ENCODE measurements around the gene GSX2. TPM values are rescaled to one million over a fixed set of nuclear protein-coding genes. Genes with fewer than 3 reads are reported as not detected.

GSX2 gene
- total and polyA plus RNA-seq, 2 of the 13 experiments (the other 11 are each of a cell fraction or from before 2014, with no cell fraction given): not detected

GRCh38 chr4:54063737-54064316 is 36.1 kb upstream of the GSX2 start (continued):
- TF ChIP-seq AKNA (CRISPR knock-in tag; IDR thresholded peaks at IDR 0.05; ENCODE audit: borderline replicate concordance): no peak
- TF ChIP-seq ZNF430 (CRISPR knock-in tag; IDR thresholded peaks at IDR 0.05): peak; percentile 55; the same call in 1 of the 2 replicates
- TF ChIP-seq ZNF263 (CRISPR knock-in tag; IDR thresholded peaks at IDR 0.05): no peak
- no peak for TF ChIP-seq SMAD1 (CRISPR knock-in tag; IDR thresholded peaks at IDR 0.05; ENCODE audit: borderline replicate concordance, low read depth)
- TF ChIP-seq ZNF354B (CRISPR knock-in tag; IDR thresholded peaks at IDR 0.05): no peak
- TF ChIP-seq RARG (CRISPR knock-in tag; IDR thresholded peaks at IDR 0.05; ENCODE audit: low read depth): 0 out of 2 replicates have a peak, but pooled peaks have one; percentile 41
- no peak for TF ChIP-seq SRSF1 (optimal IDR thresholded peaks at IDR 0.05; ENCODE audit: low read depth, low read length)
- TF ChIP-seq ZBTB44 (CRISPR knock-in tag; IDR thresholded peaks at IDR 0.05): no peak
- TF ChIP-seq ZNF646 (CRISPR knock-in tag; IDR thresholded peaks at IDR 0.05): no peak
- no peak for TF ChIP-seq ZNF773 (CRISPR knock-in tag; IDR thresholded peaks at IDR 0.05; ENCODE audit: borderline replicate concordance)
- peak; percentile 55; the same call in 1 of the 2 replicates for TF ChIP-seq ZNF703 (CRISPR knock-in tag; IDR thresholded peaks at IDR 0.05; ENCODE audit: borderline replicate concordance)
- TF ChIP-seq DPF2 (CRISPR knock-in tag; IDR thresholded peaks at IDR 0.05; ENCODE audit: borderline replicate concordance, low read depth): no peak
- no peak; the same call in 1 of the 2 replicates for TF ChIP-seq BRD4 (CRISPR knock-in tag; IDR thresholded peaks at IDR 0.05)
- no peak for TF ChIP-seq POGK (CRISPR knock-in tag; conservative IDR thresholded peaks at IDR 0.05)

Data from HepG2 (cell line).